PC-9 (cell line): Measurements from ENCODE around the gene FAM13C. TPM values are rescaled to one million over a fixed set of nuclear protein-coding genes. Genes with fewer than 3 reads are reported as not detected.

Experiments
- BruUV-seq: library from RNA; stranded (reverse); fragments of 400-500 nt; replicated peaks from 2 replicates; lab custom pipeline; 2021; lab: Mats Ljungman, UMichigan
- CTCF ChIA-PET: fragments of 300-600 bp; sonication (Branson Sonifier 250); formaldehyde crosslinking; loops from one replicate; lab custom pipeline; 2022; ENCODE audit warnings: antibody characterized with exemption; lab: Charles Lee
- POLR2A ChIA-PET: fragments of 300-600 bp; sonication (Branson Sonifier 250); formaldehyde crosslinking; loops from one replicate; lab custom pipeline; 2022; ENCODE audit warnings: antibody characterized with exemption; ENCODE audit not compliant: unreplicated experiment; lab: Charles Lee
- DNase-seq, 2 experiments: peaks; one replicate each; pipeline versions ENCODE4 v3.0.0 to v3.0.0-alpha.2; 2015 to 2022; ENCODE audit warnings: mixed read lengths in 1 of 2
- H2AFZ ChIP-seq: fragments of 200-600 bp; sonication (generic); 2 replicates; pipeline ENCODE4 v1.8.1; 2017; ENCODE audit warnings: antibody characterized with exemption
- H3F3A ChIP-seq: fragments of 200-600 bp; sonication (generic); 2 replicates; pipeline ENCODE4 v1.8.1; 2017; ENCODE audit warnings: antibody characterized with exemption, mild to moderate bottlenecking, low read depth; ENCODE audit not compliant: insufficient read depth
- H3K27ac ChIP-seq: fragments of 200-600 bp; sonication (generic); 2 replicates; pipeline ENCODE4 v1.6.1; 2016; ENCODE audit warnings: mixed run types
- H3K27me3 ChIP-seq: fragments of 200-600 bp; sonication (generic); 2 replicates; pipeline ENCODE4 v1.6.1; 2016; ENCODE audit warnings: low read depth, mixed run types; ENCODE audit not compliant: insufficient read depth
- H3K36me3 ChIP-seq: fragments of 200-600 bp; sonication (generic); 2 replicates; pipeline ENCODE4 v1.6.1; 2016; ENCODE audit warnings: low read depth, mixed run types
- H3K4me1 ChIP-seq: fragments of 200-600 bp; sonication (generic); replicated peaks from 2 replicates; pipeline ENCODE4 v1.6.1; 2016; ENCODE audit warnings: mixed run types; ENCODE audit not compliant: insufficient read depth
- H3K4me2 ChIP-seq: fragments of 200-600 bp; sonication (generic); 2 replicates; pipeline ENCODE4 v1.6.1; 2017; ENCODE audit warnings: mixed run types
- H3K4me3 ChIP-seq: fragments of 200-600 bp; sonication (generic); 2 replicates; pipeline ENCODE4 v1.6.1; 2016; ENCODE audit warnings: mixed run types
- H3K79me2 ChIP-seq: fragments of 200-600 bp; sonication (generic); 2 replicates; pipeline ENCODE4 v1.6.1; 2017; ENCODE audit warnings: low read depth, mixed run types
- H3K9me2 ChIP-seq: fragments of 200-600 bp; sonication (generic); 2 replicates; pipeline ENCODE4 v1.8.1; 2017; ENCODE audit warnings: mild to moderate bottlenecking; ENCODE audit not compliant: insufficient read depth
- H3K9me3 ChIP-seq: fragments of 200-600 bp; sonication (generic); 2 replicates; pipeline ENCODE4 v1.8.1; 2016; ENCODE audit warnings: low read depth; ENCODE audit not compliant: insufficient read depth
- H4K20me1 ChIP-seq: fragments of 200-600 bp; sonication (generic); 2 replicates; pipeline ENCODE4 v1.8.1; 2017; ENCODE audit not compliant: insufficient read depth
- EZH2 ChIP-seq: fragments of 200-600 bp; sonication (generic); IDR thresholded peaks from 2 replicates; pipeline ENCODE4 v1.8.0; 2017; ENCODE audit warnings: antibody characterized with exemption, low read depth
- intact Hi-C: fragments of 100-400 bp; cut with micrococcal nuclease; formaldehyde crosslinking; loops from one replicate; pipeline ENCODE4 v1.10.0; 2022; ENCODE audit not compliant: unreplicated experiment
- total RNA-seq: library from RNA; stranded (reverse); gene quantifications from 2 replicates; pipeline ENCODE4 v1.2.3, GENCODE V29; 2021
- TF ChIP-seq, protein P1 (sequence below): fragments of 200-600 bp; sonication (generic); conservative IDR thresholded peaks from 2 replicates; pipeline ENCODE4 v1.6.1; 2017; ENCODE audit warnings: mixed run types, antibody characterized with exemption, mild to moderate bottlenecking, moderate library complexity

FAM13C gene
- total RNA-seq, 1 experiment from 2014 or later, result not detected

DNA sequence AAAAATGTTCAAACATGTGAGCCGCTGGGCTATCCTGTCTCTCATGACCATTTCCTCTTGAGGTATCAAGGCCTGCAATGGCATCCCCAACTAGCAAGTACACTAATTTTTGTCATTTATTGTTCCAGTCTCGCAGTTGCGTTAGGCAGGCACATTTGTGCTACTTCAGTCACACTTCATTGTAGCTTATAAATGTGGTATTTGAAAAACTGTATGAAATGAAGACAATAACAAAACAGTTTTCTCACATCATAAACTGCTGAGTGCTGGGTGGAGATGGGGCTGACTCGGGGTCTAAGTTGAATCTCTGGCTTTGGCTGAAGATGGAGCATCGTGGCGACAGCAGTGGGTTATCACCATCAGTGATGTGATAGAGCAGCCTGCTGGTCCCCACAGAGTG lies 92.7 kb downstream of the FAM13C start:
- H2AFZ ChIP-seq, result no peak overlapping the region
- POLR2A ChIA-PET, result no interaction called here
- H3K27ac ChIP-seq, result no peak overlapping the region
- no peaks in the 10 kb centered on the region for H4K20me1 ChIP-seq
- BruUV-seq, result no TSS peak
- intact Hi-C loops, result no loop called here
- H3K4me3 ChIP-seq, result no peak overlapping the region
- TF ChIP-seq EZH2, result no peak
- TF ChIP-seq, protein P1, sequence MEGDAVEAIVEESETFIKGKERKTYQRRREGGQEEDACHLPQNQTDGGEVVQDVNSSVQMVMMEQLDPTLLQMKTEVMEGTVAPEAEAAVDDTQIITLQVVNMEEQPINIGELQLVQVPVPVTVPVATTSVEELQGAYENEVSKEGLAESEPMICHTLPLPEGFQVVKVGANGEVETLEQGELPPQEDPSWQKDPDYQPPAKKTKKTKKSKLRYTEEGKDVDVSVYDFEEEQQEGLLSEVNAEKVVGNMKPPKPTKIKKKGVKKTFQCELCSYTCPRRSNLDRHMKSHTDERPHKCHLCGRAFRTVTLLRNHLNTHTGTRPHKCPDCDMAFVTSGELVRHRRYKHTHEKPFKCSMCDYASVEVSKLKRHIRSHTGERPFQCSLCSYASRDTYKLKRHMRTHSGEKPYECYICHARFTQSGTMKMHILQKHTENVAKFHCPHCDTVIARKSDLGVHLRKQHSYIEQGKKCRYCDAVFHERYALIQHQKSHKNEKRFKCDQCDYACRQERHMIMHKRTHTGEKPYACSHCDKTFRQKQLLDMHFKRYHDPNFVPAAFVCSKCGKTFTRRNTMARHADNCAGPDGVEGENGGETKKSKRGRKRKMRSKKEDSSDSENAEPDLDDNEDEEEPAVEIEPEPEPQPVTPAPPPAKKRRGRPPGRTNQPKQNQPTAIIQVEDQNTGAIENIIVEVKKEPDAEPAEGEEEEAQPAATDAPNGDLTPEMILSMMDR, result no peak
- DNase-seq, result no peak
- H3K27me3 ChIP-seq, result 0 out of 2 replicates have a peak, but pooled peaks cover 3% of the 10 kb centered on the region
- no peaks in the 10 kb centered on the region for H3K9me2 ChIP-seq
- no peaks in the 10 kb centered on the region for H3K9me3 ChIP-seq
- no peaks in the 10 kb centered on the region for H3K4me1 ChIP-seq
- no peak overlapping the region for H3K4me2 ChIP-seq
- no peaks in the 10 kb centered on the region for H3K36me3 ChIP-seq
- H3K79me2 ChIP-seq, result no peaks in the 10 kb centered on the region
- CTCF ChIA-PET, result no interaction called here
- no peaks in the 10 kb centered on the region for H3F3A ChIP-seq

DNA sequence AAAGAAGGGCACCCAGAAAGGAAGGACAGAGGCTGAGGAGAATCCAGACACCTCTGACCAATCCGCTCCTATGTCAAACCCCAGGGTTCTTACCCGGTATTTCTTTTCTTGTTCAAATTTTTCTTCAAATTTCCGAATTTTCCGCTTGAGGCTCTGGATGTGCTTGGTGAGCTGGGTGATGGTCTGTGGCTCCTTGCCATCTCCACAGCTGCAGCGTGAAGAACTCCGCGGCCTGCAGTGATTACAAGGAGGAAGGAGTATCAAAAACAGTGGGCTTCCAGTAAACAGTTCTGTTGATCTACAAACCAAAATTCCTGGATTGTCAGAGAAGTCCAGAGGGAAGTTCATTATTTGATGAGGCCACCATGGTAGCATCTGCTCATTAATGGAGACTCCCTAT lies 93.9 kb downstream of the FAM13C start:
- H3K9me2 ChIP-seq, result no peaks in the 10 kb centered on the region
- BruUV-seq, result no TSS peak
- TF ChIP-seq EZH2, result no peak
- TF ChIP-seq, protein P1, result no peak
- no peak overlapping the region for H2AFZ ChIP-seq
- ChIA-PET CTCF (no interaction called here), POLR2A (no interaction called here)
- H3K4me3 ChIP-seq, result no peak overlapping the region
- no peaks in the 10 kb centered on the region for H3K36me3 ChIP-seq
- intact Hi-C loops, result no loop called here
- no peaks in the 10 kb centered on the region for H3K79me2 ChIP-seq
- DNase-seq, result no peak
- H3F3A ChIP-seq, result no peaks in the 10 kb centered on the region
- H3K27me3 ChIP-seq, result 0 out of 2 replicates have a peak, but pooled peaks cover 3% of the 10 kb centered on the region
- H4K20me1 ChIP-seq, result no peaks in the 10 kb centered on the region
- H3K9me3 ChIP-seq, result no peaks in the 10 kb centered on the region
- H3K4me1 ChIP-seq, result no peaks in the 10 kb centered on the region
- H3K4me2 ChIP-seq, result no peak overlapping the region
- H3K27ac ChIP-seq, result no peak overlapping the region

DNA sequence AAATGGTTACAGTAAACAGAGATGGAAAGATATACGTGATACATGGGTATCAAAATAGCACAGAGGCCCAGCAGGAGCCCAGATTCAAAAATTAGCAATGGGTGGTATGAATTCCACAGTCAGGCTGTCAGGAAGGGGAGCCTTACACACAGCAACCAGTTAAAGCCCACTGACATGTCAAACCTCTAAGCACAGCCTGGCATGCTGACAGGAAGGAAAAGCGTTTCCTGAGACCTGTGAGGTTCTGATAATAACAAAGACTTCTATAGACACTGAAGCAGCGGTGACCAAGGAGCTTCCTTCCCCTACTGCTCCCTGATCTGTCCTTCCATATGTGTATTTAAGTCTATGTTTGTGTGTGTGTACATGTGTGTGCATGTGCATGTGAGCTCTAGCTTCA lies 96.0 kb downstream of the FAM13C start:
- intact Hi-C loops, result no loop called here
- no TSS peak for BruUV-seq
- CTCF ChIA-PET, result no interaction called here
- no peak overlapping the region for H3K4me3 ChIP-seq
- no peaks in the 10 kb centered on the region for H3K79me2 ChIP-seq
- H3K9me2 ChIP-seq, result no peaks in the 10 kb centered on the region
- no peaks in the 10 kb centered on the region for H4K20me1 ChIP-seq
- no peak overlapping the region for H2AFZ ChIP-seq
- H3K4me2 ChIP-seq, result no peak overlapping the region
- no peak for DNase-seq
- POLR2A ChIA-PET, result no interaction called here
- no peaks in the 10 kb centered on the region for H3K9me3 ChIP-seq
- TF ChIP-seq EZH2, result no peak
- TF ChIP-seq, protein P1, result no peak
- no peaks in the 10 kb centered on the region for H3K4me1 ChIP-seq
- H3K27ac ChIP-seq, result no peak overlapping the region
- H3K36me3 ChIP-seq, result no peaks in the 10 kb centered on the region
- H3K27me3 ChIP-seq, result 0 out of 2 replicates have a peak, but pooled peaks cover 3% of the 10 kb centered on the region
- H3F3A ChIP-seq, result no peaks in the 10 kb centered on the region
